GM13976 (cell line): ENCODE data around the gene C12orf56.

ENCODE experiments used
- DNase-seq: peaks from one replicate; pipeline ENCODE4 v3.0.0; 2012; ENCODE audit warnings: low spot score
- in situ Hi-C: fragments of 300-500 bp; cut with MboI; formaldehyde crosslinking; loops from one replicate; pipeline ENCODE4 v1.12.0; 2022; ENCODE audit warnings: low sequenced_read_pairs, mixed read lengths, inconsistent platforms; ENCODE audit not compliant: unreplicated experiment
- TF ChIP-seq, protein P1 (sequence below): IDR thresholded peaks from 2 replicates; pipeline ENCODE4 v1.5.1; 2012; ENCODE audit warnings: borderline replicate concordance, mild to moderate bottlenecking; ENCODE audit not compliant: insufficient read depth; ENCODE audit errors: extremely low read depth, missing control alignments, control extremely low read depth

Gene C12orf56, protein sequence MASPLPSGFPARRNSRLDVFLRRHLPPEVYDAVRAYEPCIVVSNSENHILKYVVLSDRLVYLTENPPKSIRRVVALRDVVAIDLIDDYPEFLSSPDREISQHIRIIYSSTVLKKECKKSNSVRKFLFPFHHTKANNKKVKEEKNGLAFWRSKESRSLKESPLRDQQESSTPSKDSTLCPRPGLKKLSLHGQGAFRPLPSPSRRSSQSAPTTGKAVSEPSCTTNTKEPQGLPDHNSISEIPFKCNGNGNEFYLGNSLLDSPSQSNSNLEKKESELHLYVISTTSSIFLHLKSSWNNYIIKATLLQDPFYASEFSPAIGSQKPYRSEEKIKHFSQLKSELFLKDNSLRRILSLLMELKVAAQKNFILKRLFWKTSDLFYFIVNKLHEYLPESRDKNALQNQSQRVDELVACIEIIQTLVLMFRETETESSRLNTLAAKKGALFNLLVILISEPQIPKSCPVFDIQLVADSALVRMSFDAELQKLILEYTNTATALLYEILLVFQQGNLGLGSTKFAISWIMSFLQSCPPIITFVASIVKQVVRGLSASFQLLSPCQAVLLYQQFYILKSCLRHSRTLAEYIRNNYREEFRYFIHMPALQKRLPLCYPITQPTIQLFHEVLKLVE

DNA sequence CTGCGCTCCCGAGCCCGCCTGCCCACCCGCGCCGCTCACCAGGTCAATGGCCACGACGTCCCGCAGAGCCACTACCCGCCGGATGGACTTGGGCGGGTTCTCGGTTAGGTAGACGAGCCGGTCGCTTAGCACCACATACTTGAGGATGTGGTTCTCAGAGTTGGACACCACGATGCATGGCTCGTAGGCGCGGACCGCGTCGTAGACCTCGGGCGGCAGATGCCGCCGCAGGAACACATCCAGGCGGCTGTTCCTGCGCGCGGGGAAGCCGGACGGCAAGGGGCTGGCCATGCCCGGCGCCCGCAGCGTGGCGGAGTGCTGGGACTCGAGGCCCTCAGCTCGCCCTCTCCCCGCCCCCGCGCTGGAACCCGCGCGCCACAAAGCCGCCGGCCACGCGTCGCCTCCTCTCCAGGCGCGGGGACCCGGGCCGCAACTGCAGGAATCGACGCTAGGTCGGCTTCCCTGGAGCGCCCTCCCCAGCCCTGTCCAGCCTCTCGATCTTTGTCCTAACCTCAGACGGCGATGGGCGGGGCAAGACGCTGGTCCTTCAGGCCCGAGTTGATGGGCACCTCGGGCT lies at the start of gene C12orf56:
C12orf56 (minus strand) TSS at position 484 of the 577 bp plus-strand sequence; CDS start at position 291, 193 bp downstream.
- DNase-seq, result peak; percentile 43
- in situ Hi-C loops, result no loop called here

DNA sequence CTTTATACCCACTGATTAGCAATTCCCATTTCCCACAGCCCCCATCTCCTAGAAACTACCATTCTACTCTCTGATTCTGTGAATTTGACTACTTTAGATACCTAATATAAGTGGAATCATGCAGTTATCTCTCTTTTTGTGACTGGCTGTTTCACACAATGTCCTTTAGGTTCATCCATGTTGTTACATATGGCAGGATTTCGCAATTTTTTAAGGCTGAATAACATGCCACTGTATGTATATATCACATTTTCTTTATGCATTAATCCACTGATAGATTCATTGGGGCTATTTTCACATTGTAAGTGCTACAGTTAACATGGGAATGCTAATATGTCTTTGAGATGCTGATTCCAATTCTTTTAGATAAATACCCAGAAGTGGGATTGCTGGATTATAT lies 49.5 kb upstream of the C12orf56 start:
- DNase-seq, result no peak
- TF ChIP-seq, protein P1, sequence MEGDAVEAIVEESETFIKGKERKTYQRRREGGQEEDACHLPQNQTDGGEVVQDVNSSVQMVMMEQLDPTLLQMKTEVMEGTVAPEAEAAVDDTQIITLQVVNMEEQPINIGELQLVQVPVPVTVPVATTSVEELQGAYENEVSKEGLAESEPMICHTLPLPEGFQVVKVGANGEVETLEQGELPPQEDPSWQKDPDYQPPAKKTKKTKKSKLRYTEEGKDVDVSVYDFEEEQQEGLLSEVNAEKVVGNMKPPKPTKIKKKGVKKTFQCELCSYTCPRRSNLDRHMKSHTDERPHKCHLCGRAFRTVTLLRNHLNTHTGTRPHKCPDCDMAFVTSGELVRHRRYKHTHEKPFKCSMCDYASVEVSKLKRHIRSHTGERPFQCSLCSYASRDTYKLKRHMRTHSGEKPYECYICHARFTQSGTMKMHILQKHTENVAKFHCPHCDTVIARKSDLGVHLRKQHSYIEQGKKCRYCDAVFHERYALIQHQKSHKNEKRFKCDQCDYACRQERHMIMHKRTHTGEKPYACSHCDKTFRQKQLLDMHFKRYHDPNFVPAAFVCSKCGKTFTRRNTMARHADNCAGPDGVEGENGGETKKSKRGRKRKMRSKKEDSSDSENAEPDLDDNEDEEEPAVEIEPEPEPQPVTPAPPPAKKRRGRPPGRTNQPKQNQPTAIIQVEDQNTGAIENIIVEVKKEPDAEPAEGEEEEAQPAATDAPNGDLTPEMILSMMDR, result no peak
- in situ Hi-C loops, result no loop called here

More for the DNA sequence above, at the start of gene C12orf56:
- TF ChIP-seq, protein P1, result no peak

DNA sequence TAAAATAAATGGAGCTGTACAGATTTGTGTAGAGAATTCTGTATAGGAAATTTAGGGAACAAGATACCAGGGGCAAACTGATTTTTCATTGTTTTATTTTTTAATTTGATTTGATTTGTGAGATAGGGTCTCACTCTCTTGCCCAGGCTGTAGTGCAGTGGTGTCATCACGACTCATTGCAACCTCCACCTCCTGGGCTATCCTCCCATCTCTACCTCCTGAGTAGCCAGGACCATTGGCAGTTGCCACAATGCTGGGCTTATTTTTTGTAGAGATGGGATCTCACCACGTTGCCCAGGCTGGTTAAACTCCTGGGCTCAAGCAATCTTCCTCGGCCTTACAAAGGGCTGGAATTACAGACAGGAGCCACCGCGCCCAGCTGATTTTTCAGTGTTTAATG lies 43.4 kb upstream of the C12orf56 start:
- DNase-seq, result no peak
- in situ Hi-C loops, result no loop called here

DNA sequence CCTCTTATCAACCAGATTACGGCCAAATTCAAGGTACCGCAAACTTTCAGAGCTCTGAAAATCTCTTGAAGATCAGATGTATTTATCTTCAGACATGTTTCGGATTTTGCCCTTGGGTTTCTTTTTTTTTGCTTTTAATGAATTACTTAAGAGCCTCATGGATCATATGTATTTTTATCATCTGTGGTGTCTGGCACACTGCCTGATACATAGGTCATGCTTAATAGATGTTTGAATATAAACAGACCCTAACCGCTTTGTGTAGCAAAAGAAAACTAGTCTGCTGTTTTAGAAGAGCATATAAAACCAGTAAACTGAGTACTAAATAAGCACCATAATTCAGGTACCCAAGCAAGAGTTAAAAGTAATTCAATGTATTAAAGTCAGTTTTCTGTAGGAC lies 41.2 kb upstream of the C12orf56 start:
- TF ChIP-seq, protein P1, result no peak
- in situ Hi-C loops, result no loop called here
- DNase-seq, result no peak

More for the DNA sequence above, 43.4 kb upstream of the C12orf56 start:
- TF ChIP-seq, protein P1, result no peak

DNA sequence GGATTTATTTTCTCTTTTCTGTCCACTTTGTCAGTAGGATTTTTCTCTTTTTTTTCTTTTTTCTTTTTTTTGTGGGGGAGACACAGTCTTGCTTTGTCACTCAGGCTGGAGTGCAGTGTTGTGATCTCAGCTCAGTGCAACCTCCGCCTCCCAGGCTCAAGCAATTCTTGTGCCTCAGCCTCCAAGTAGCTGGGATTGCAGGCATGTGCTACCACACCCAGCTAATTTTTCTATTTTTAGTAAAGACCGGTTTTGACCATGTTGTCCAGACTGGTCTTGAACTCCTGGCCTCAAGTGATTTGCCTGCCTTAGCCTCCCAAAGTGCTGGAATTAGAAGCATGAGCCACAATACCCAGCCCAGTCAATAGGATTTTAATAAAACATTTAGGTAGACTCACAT lies 40.3 kb upstream of the C12orf56 start:
- no peak for DNase-seq
- in situ Hi-C loops, result no loop called here
- TF ChIP-seq, protein P1, result no peak

DNA sequence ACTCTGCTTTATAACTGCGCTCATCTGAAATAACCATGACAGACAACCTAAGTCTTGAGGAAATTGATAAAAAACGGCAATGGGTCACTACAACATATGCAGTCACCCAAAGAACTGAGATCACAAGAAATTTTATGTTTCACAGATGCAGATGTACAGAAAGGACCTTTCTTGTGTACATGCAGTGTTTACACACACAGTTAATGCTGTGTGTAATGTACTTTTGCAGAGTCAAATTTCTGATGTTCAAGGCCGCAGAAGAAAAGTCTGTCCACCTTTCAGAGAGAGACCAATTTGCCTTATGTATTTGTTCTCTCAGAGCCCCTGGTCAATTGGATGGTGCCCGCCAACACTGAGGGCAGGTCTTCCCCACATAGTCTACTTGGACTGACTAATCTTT lies 38.4 kb upstream of the C12orf56 start:
- no peak for DNase-seq
- in situ Hi-C loops, result no loop called here
- TF ChIP-seq, protein P1, result no peak
